ENCODE data around the gene FLRT2. TPM values are rescaled to one million over a fixed set of nuclear protein-coding genes. Genes with fewer than 3 reads are reported as not detected.

The FLRT2 gene
- total and polyA plus RNA-seq, 10 of the 15 experiments (the other 5 are each of a cell fraction or from before 2014, with no cell fraction given): 0.03 to 0.13 TPM; not detected in 8

GRCh38 chr14:85508863-85509262 is 21.1 kb upstream of the FLRT2 start:
- no peak overlapping the region for H3K4me2 ChIP-seq (ENCODE audit: control insufficient read depth, insufficient read depth)
- no peaks in the 10 kb centered on the region for H3K27me3 ChIP-seq (replicated peaks in 1 of 2; ENCODE audit: control insufficient read depth in 2 of 2, insufficient read depth in 2 of 2, low read length in 1 of 2)
- WGBS (ENCODE audit: insufficient coverage, insufficient replicate concordance, low lambda C conversion rate, missing lambda C conversion rate): 56% methylated on average over 6 of the region's 6 CpGs
- no peak overlapping the region for H3K4me3 ChIP-seq
- intact Hi-C loops (cut with micrococcal nuclease; ENCODE audit: unreplicated experiment): no loop called here
- TF ChIP-seq MEF2B (IDR thresholded peaks at IDR 0.05; ENCODE audit: partially characterized antibody, poor library complexity, severe bottlenecking): no peak
- no peak for TF ChIP-seq HDGF (IDR thresholded peaks at IDR 0.05)
- no peak for TF ChIP-seq TBL1XR1 (IDR thresholded peaks at IDR 0.05; ENCODE audit: low read depth, low read length)
- ChIA-PET SMC1A (ENCODE audit: uncharacterized antibody, unreplicated experiment) (interaction anchor here (0.9 kb wide), 1 partner anchor 567 kb away, joined by 3 read pairs; no protein-coding TSS in a partner anchor), CTCF (no interaction called here), POLR2A (interaction anchor here (0.6 kb wide), 1 partner anchor 687 kb away, joined by 3 read pairs; no protein-coding TSS in a partner anchor), RAD21 (ENCODE audit: unreplicated experiment) (no interaction called here)
- ATAC-seq (no peak), DNase-seq (ENCODE audit: low read depth, low spot score) (no peak), FAIRE-seq (no peak)
- no peaks in the 10 kb centered on the region for H3K36me3 ChIP-seq (ENCODE audit: control insufficient read depth in 2 of 2, insufficient read depth in 2 of 2, low read length in 1 of 2)
- no TSS peak for BruUV-seq (replicated peaks)
- no peak overlapping the region for H2AFZ ChIP-seq (ENCODE audit: control insufficient read depth, low read depth, low read length)
- no peaks in the 10 kb centered on the region for H3K4me1 ChIP-seq (ENCODE audit: control insufficient read depth, insufficient read depth, low read length)
- no peaks in the 10 kb centered on the region for H3K9me3 ChIP-seq (replicated peaks; ENCODE audit: control insufficient read depth, insufficient read depth, low read length)
- in situ Hi-C loops (cut with MboI): no loop called here
- H3K27ac ChIP-seq (ENCODE audit: control insufficient read depth, insufficient read depth): no peak overlapping the region
- H3K9ac ChIP-seq (ENCODE audit: control insufficient read depth, insufficient read depth, low read length): no peak overlapping the region
- H4K20me1 ChIP-seq (ENCODE audit: control insufficient read depth, insufficient read depth): no peaks in the 10 kb centered on the region
- H3K79me2 ChIP-seq (ENCODE audit: control insufficient read depth, insufficient read depth, low read length): no peaks in the 10 kb centered on the region

DNA sequence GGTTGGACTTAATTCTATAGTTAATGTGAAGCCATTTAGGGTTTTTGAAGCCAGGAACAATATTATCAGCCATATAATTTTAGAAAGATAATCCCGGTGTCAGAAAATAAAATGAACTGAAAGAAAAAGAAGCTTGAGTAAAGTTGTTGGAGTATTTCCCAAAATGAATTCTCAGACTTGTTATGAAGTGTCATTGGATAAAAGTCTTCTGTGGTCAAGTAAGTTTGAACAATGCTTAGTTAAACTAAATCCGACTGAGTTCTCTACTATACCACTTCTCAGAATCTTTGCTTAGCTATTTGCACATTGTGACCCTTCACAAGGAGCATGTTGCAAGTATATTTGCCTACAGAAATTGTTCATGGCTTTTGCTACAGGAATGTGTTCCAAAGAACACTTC is 17.5 kb upstream of the FLRT2 start:
- WGBS (ENCODE audit: insufficient coverage, insufficient replicate concordance, low lambda C conversion rate, missing lambda C conversion rate): 20% methylated on average over 2 of the region's 2 CpGs
- H3K4me2 ChIP-seq (ENCODE audit: control insufficient read depth, insufficient read depth): no peak overlapping the region
- POLR2A ChIA-PET: no interaction called here
- no peaks in the 10 kb centered on the region for H3K27me3 ChIP-seq (replicated peaks in 1 of 2; ENCODE audit: control insufficient read depth in 2 of 2, insufficient read depth in 2 of 2, low read length in 1 of 2)
- ATAC-seq: no peak
- in situ Hi-C loops (cut with MboI): no loop called here
- no peak for DNase-seq (ENCODE audit: low read depth, low spot score)
- no peaks in the 10 kb centered on the region for H3K4me1 ChIP-seq (ENCODE audit: control insufficient read depth, insufficient read depth, low read length)
- H3K27ac ChIP-seq (ENCODE audit: control insufficient read depth, insufficient read depth): no peak overlapping the region
- no peak overlapping the region for H3K4me3 ChIP-seq
- SMC1A ChIA-PET (ENCODE audit: uncharacterized antibody, unreplicated experiment): no interaction called here
- no peak overlapping the region for H3K9ac ChIP-seq (ENCODE audit: control insufficient read depth, insufficient read depth, low read length)
- no peaks in the 10 kb centered on the region for H3K9me3 ChIP-seq (replicated peaks; ENCODE audit: control insufficient read depth, insufficient read depth, low read length)
- H4K20me1 ChIP-seq (ENCODE audit: control insufficient read depth, insufficient read depth): no peaks in the 10 kb centered on the region
- BruUV-seq (replicated peaks): no TSS peak
- FAIRE-seq: no peak
- intact Hi-C loops (cut with micrococcal nuclease; ENCODE audit: unreplicated experiment): no loop called here
- CTCF ChIA-PET: interaction anchor here (0.6 kb wide), 1 partner anchor 374 kb away, joined by 3 read pairs; no protein-coding TSS in a partner anchor
- RAD21 ChIA-PET (ENCODE audit: unreplicated experiment): no interaction called here
- H2AFZ ChIP-seq (ENCODE audit: control insufficient read depth, low read depth, low read length): no peak overlapping the region
- H3K36me3 ChIP-seq (ENCODE audit: control insufficient read depth in 2 of 2, insufficient read depth in 2 of 2, low read length in 1 of 2): no peaks in the 10 kb centered on the region
- no peaks in the 10 kb centered on the region for H3K79me2 ChIP-seq (ENCODE audit: control insufficient read depth, insufficient read depth, low read length)
- TF ChIP-seq ZNF217 (IDR thresholded peaks at IDR 0.05): no peak
- no peak for TF ChIP-seq ZSCAN29 (IDR thresholded peaks at IDR 0.05)
- no peak for TF ChIP-seq ASH2L (IDR thresholded peaks at IDR 0.05; ENCODE audit: borderline replicate concordance, low read depth)
- TF ChIP-seq, protein P1, sequence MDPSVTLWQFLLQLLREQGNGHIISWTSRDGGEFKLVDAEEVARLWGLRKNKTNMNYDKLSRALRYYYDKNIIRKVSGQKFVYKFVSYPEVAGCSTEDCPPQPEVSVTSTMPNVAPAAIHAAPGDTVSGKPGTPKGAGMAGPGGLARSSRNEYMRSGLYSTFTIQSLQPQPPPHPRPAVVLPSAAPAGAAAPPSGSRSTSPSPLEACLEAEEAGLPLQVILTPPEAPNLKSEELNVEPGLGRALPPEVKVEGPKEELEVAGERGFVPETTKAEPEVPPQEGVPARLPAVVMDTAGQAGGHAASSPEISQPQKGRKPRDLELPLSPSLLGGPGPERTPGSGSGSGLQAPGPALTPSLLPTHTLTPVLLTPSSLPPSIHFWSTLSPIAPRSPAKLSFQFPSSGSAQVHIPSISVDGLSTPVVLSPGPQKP (IDR thresholded peaks at IDR 0.05; ENCODE audit: low read depth, low read length): no peak
- TF ChIP-seq BRCA1 (IDR thresholded peaks at IDR 0.05; ENCODE audit: low read depth, low read length): no peak
- no peak for TF ChIP-seq TCF7 (IDR thresholded peaks at IDR 0.05; ENCODE audit: borderline replicate concordance)
- no peak for TF ChIP-seq MEF2B (IDR thresholded peaks at IDR 0.05; ENCODE audit: partially characterized antibody, poor library complexity, severe bottlenecking)
- TF ChIP-seq, protein P2, sequence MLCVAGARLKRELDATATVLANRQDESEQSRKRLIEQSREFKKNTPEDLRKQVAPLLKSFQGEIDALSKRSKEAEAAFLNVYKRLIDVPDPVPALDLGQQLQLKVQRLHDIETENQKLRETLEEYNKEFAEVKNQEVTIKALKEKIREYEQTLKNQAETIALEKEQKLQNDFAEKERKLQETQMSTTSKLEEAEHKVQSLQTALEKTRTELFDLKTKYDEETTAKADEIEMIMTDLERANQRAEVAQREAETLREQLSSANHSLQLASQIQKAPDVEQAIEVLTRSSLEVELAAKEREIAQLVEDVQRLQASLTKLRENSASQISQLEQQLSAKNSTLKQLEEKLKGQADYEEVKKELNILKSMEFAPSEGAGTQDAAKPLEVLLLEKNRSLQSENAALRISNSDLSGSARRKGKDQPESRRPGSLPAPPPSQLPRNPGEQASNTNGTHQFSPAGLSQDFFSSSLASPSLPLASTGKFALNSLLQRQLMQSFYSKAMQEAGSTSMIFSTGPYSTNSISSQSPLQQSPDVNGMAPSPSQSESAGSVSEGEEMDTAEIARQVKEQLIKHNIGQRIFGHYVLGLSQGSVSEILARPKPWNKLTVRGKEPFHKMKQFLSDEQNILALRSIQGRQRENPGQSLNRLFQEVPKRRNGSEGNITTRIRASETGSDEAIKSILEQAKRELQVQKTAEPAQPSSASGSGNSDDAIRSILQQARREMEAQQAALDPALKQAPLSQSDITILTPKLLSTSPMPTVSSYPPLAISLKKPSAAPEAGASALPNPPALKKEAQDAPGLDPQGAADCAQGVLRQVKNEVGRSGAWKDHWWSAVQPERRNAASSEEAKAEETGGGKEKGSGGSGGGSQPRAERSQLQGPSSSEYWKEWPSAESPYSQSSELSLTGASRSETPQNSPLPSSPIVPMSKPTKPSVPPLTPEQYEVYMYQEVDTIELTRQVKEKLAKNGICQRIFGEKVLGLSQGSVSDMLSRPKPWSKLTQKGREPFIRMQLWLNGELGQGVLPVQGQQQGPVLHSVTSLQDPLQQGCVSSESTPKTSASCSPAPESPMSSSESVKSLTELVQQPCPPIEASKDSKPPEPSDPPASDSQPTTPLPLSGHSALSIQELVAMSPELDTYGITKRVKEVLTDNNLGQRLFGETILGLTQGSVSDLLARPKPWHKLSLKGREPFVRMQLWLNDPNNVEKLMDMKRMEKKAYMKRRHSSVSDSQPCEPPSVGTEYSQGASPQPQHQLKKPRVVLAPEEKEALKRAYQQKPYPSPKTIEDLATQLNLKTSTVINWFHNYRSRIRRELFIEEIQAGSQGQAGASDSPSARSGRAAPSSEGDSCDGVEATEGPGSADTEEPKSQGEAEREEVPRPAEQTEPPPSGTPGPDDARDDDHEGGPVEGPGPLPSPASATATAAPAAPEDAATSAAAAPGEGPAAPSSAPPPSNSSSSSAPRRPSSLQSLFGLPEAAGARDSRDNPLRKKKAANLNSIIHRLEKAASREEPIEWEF (IDR thresholded peaks at IDR 0.05; ENCODE audit: insufficient replicate concordance, low read depth, low read length): no peak
- no peak for TF ChIP-seq FOXK2 (IDR thresholded peaks at IDR 0.05)
- no peak for TF ChIP-seq CHD4 (IDR thresholded peaks at IDR 0.05)

Data from GM12878 (cell line).